GM18951 (cell line): ENCODE measurements around the gene NAPA.

Experiments used
- POLR2A ChIP-seq: IDR thresholded peaks from 4 replicates; pipeline ENCODE4 v1.6.1; 2011; ENCODE audit warnings: mild to moderate bottlenecking; ENCODE audit not compliant: insufficient read length, insufficient read depth; ENCODE audit errors: extremely low read depth
- in situ Hi-C: fragments of 300-500 bp; cut with MboI; formaldehyde crosslinking; loops from one replicate; pipeline ENCODE4 v1.12.0; 2022; ENCODE audit warnings: low sequenced_read_pairs, mixed read lengths, inconsistent platforms; ENCODE audit not compliant: unreplicated experiment

Gene NAPA

GRCh38 chr19:47514869-47515588, at the start of gene NAPA:
Gene NAPA (minus strand): TSS chr19:47515063. CDS start chr19:47514940, 123 bp downstream.
- TF ChIP-seq POLR2A, result peak; percentile 88
- in situ Hi-C loops, result no loop called here

- TF ChIP-seq POLR2A, result no peak
- in situ Hi-C loops, result no loop called here
Observed at GRCh38 chr19:47564081-47564480, 49.2 kb upstream of the NAPA start.

GRCh38 chr19:47561440-47562057, 46.7 kb upstream of the NAPA start:
- TF ChIP-seq POLR2A, result no peak
- in situ Hi-C loops, result no loop called here

- in situ Hi-C loops, result no loop called here
- no peak for TF ChIP-seq POLR2A
Observed at GRCh38 chr19:47560999-47561398, 46.1 kb upstream of the NAPA start.

- TF ChIP-seq POLR2A, result no peak
- in situ Hi-C loops, result no loop called here
Observed at GRCh38 chr19:47550129-47550528, 35.3 kb upstream of the NAPA start.

GRCh38 chr19:47549261-47549862, 34.5 kb upstream of the NAPA start:
- in situ Hi-C loops, result no loop called here
- TF ChIP-seq POLR2A, result no peak

GRCh38 chr19:47547199-47547598, 32.3 kb upstream of the NAPA start:
- no peak for TF ChIP-seq POLR2A
- in situ Hi-C loops, result no loop called here

GRCh38 chr19:47545061-47545948, 30.4 kb upstream of the NAPA start:
- no peak for TF ChIP-seq POLR2A
- in situ Hi-C loops, result no loop called here

GRCh38 chr19:47544476-47544875, 29.6 kb upstream of the NAPA start:
- TF ChIP-seq POLR2A, result no peak
- in situ Hi-C loops, result no loop called here

- in situ Hi-C loops, result no loop called here
- no peak for TF ChIP-seq POLR2A
Observed at GRCh38 chr19:47544075-47544474, 29.2 kb upstream of the NAPA start.

- TF ChIP-seq POLR2A, result no peak
- in situ Hi-C loops, result no loop called here
Observed at GRCh38 chr19:47542030-47542475, 27.2 kb upstream of the NAPA start.

GRCh38 chr19:47541518-47541917, 26.7 kb upstream of the NAPA start:
- in situ Hi-C loops, result no loop called here
- TF ChIP-seq POLR2A, result no peak

GRCh38 chr19:47540748-47541147, 25.9 kb upstream of the NAPA start:
- in situ Hi-C loops, result no loop called here
- TF ChIP-seq POLR2A, result no peak
